Astrocyte (in vitro differentiated cells and primary cell): Measurements from ENCODE around the gene MCTP2. TPM values are rescaled to one million over a fixed set of nuclear protein-coding genes. Genes with fewer than 3 reads are reported as not detected.

ENCODE experiments used
- DNase-seq: peaks from one replicate; pipeline ENCODE4 v3.0.0-alpha.2; 2010; ENCODE audit warnings: low read depth
- FAIRE-seq: peaks from 2 replicates; lab custom pipeline; 2011; peaks lifted over from hg19 to GRCh38; lab: Jason Lieb, UNC
- H2AFZ ChIP-seq: 2 replicates; pipeline ENCODE4 v1.6.0; 2012; ENCODE audit warnings: low read depth, low read length, inconsistent platforms
- H3K27ac ChIP-seq: 2 replicates; pipeline ENCODE4 v1.5.1; 2011; ENCODE audit warnings: low read depth, low read length, inconsistent platforms
- H3K27me3 ChIP-seq: 2 replicates; pipeline ENCODE4 v1.6.0; 2011; ENCODE audit warnings: low read length, inconsistent platforms; ENCODE audit not compliant: insufficient read depth
- H3K36me3 ChIP-seq: 2 replicates; pipeline ENCODE4 v1.5.1; 2011; ENCODE audit warnings: low read length, inconsistent platforms; ENCODE audit not compliant: insufficient read depth
- H3K4me1 ChIP-seq: 2 replicates; pipeline ENCODE4 v1.5.1; 2011; ENCODE audit warnings: low read length, inconsistent platforms; ENCODE audit not compliant: insufficient read depth
- H3K4me2 ChIP-seq: 2 replicates; pipeline ENCODE4 v1.6.0; 2012; ENCODE audit warnings: low read length, inconsistent platforms
- H3K4me3 ChIP-seq: 2 replicates; pipeline ENCODE4 v1.5.1; 2011; ENCODE audit warnings: low read depth, mild to moderate bottlenecking, low read length, inconsistent platforms; ENCODE audit not compliant: insufficient read depth
- H3K79me2 ChIP-seq: 2 replicates; pipeline ENCODE4 v1.6.0; 2012; ENCODE audit warnings: mild to moderate bottlenecking, low read length, inconsistent platforms; ENCODE audit not compliant: insufficient read depth
- H3K9ac ChIP-seq: 2 replicates; pipeline ENCODE4 v1.6.0; 2012; ENCODE audit warnings: mild to moderate bottlenecking, low read length, inconsistent platforms
- H3K9me3 ChIP-seq: 2 replicates; pipeline ENCODE4 v1.5.1; 2012; ENCODE audit warnings: low read depth, mild to moderate bottlenecking, low read length, inconsistent platforms; ENCODE audit not compliant: insufficient read depth
- H4K20me1 ChIP-seq: 2 replicates; pipeline ENCODE4 v1.6.0; 2012; ENCODE audit warnings: low read length, inconsistent platforms; ENCODE audit not compliant: insufficient read depth
- H3K27ac Mint-ChIP-seq: one replicate; pipeline ENCODE4 v1.8.0; 2021; ENCODE audit warnings: mild to moderate bottlenecking, mixed read lengths; ENCODE audit not compliant: unreplicated experiment
- H3K27me3 Mint-ChIP-seq: one replicate; pipeline ENCODE4 v1.8.0; 2021; ENCODE audit warnings: low read depth, mixed read lengths; ENCODE audit not compliant: unreplicated experiment
- H3K36me3 Mint-ChIP-seq: one replicate; pipeline ENCODE4 v1.8.0; 2021; ENCODE audit warnings: low read depth, mixed read lengths; ENCODE audit not compliant: unreplicated experiment
- H3K4me1 Mint-ChIP-seq: one replicate; pipeline ENCODE4 v1.8.0; 2021; ENCODE audit warnings: low read depth, mixed read lengths; ENCODE audit not compliant: unreplicated experiment
- H3K4me3 Mint-ChIP-seq: one replicate; pipeline ENCODE4 v1.8.0; 2021; ENCODE audit warnings: mild to moderate bottlenecking, moderate library complexity, mixed read lengths; ENCODE audit not compliant: unreplicated experiment
- H3K9me3 Mint-ChIP-seq: one replicate; pipeline ENCODE4 v1.8.0; 2021; ENCODE audit warnings: mild to moderate bottlenecking, mixed read lengths; ENCODE audit not compliant: unreplicated experiment
- EZH2 ChIP-seq: IDR thresholded peaks from 2 replicates; pipeline ENCODE4 v1.6.1; 2012; ENCODE audit warnings: mild to moderate bottlenecking, low read length, inconsistent platforms; ENCODE audit not compliant: insufficient read depth
- total RNA-seq: library from RNA; stranded (reverse); gene quantifications from 2 replicates; pipeline ENCODE4 v1.2.1, GENCODE V29; 2021
- TF ChIP-seq, protein P1 (sequence below): IDR thresholded peaks from 2 replicates; pipeline ENCODE4 v1.5.1; 2011; ENCODE audit warnings: low read depth, mild to moderate bottlenecking, inconsistent platforms, low read length, moderate library complexity; ENCODE audit not compliant: insufficient read depth

The MCTP2 gene
- total RNA-seq, 1 donor from 2014 or later = 2.6 TPM

DNA sequence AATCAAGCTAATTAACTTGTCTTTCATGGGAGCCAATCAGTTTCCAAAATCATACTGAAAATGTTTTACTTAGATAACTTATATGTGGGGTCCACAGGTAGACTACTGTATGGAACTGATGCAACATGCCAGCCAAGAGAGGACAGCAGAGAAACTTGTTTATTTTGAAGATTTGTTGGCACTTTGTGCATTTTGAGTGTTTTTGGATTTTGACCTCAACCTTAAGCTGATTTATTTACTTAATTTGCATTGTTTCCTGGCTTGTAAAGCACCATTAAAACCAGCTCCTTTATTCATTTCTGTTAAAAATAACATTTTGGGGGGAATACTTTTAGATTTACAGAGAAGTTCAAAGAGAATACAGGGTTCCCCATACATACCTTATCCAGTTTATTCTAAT is 166.6 kb downstream of the MCTP2 start:
- no peaks in the 10 kb centered on the region for H4K20me1 ChIP-seq
- H3K9me3 Mint-ChIP-seq = no peaks in the 10 kb centered on the region
- no peaks in the 10 kb centered on the region for H3K79me2 ChIP-seq
- no peaks in the 10 kb centered on the region for H3K4me1 Mint-ChIP-seq
- H3K27me3 Mint-ChIP-seq = peaks cover 1% of the 10 kb centered on the region
- no peak for FAIRE-seq
- no peak overlapping the region for H3K4me3 ChIP-seq
- no peak overlapping the region for H2AFZ ChIP-seq
- no peaks in the 10 kb centered on the region for H3K36me3 ChIP-seq
- no peak for TF ChIP-seq EZH2
- TF ChIP-seq, protein P1, sequence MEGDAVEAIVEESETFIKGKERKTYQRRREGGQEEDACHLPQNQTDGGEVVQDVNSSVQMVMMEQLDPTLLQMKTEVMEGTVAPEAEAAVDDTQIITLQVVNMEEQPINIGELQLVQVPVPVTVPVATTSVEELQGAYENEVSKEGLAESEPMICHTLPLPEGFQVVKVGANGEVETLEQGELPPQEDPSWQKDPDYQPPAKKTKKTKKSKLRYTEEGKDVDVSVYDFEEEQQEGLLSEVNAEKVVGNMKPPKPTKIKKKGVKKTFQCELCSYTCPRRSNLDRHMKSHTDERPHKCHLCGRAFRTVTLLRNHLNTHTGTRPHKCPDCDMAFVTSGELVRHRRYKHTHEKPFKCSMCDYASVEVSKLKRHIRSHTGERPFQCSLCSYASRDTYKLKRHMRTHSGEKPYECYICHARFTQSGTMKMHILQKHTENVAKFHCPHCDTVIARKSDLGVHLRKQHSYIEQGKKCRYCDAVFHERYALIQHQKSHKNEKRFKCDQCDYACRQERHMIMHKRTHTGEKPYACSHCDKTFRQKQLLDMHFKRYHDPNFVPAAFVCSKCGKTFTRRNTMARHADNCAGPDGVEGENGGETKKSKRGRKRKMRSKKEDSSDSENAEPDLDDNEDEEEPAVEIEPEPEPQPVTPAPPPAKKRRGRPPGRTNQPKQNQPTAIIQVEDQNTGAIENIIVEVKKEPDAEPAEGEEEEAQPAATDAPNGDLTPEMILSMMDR = no peak
- H3K27me3 ChIP-seq = no peaks in the 10 kb centered on the region
- H3K27ac Mint-ChIP-seq = no peak overlapping the region
- no peaks in the 10 kb centered on the region for H3K4me1 ChIP-seq
- H3K4me3 Mint-ChIP-seq = no peak overlapping the region
- H3K4me2 ChIP-seq = no peak overlapping the region
- no peak for DNase-seq
- H3K9ac ChIP-seq = no peak overlapping the region
- no peaks in the 10 kb centered on the region for H3K9me3 ChIP-seq
- no peak overlapping the region for H3K27ac ChIP-seq
- no peaks in the 10 kb centered on the region for H3K36me3 Mint-ChIP-seq

DNA sequence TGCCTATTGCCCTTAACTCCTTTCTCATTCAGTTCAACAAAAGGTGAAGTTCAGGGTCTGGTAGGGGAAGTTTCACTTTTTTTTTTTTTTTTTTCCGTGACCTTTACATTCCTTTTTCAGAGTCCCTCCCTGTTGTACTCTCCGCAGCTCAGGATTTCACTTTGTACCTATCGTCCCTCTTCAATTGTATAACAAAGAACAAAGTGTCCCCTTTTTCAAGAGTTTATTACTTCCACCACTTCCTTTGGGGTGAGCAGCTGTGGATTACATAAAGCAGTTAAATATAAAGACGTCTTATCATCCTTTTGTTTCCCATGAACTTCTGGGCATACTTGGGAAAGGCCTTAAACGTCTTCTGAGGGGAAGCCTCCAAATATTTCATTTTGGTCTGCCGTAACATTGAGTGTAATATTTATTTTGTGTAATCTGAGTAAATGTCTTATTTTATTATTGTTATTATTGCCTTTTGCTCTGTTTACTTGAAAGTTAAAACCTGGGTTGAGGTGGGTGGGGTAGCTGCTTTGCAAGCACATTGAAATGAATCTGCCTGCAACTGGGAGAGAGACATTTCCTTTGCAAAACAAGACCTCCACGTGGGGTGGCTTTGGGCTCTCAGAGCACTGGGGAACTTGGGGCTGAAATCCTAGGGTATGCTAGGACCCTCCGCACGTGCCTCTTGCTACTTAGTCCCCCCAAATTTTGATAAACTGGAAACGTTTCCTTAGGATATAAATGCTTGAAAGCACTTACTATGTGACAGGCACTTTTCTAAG is 169.4 kb downstream of the MCTP2 start:
- no peaks in the 10 kb centered on the region for H3K9me3 ChIP-seq
- no peaks in the 10 kb centered on the region for H3K4me1 ChIP-seq
- no peaks in the 10 kb centered on the region for H3K27me3 ChIP-seq
- no peak overlapping the region for H3K9ac ChIP-seq
- peaks cover 4% of the 10 kb centered on the region for H3K4me1 Mint-ChIP-seq
- H2AFZ ChIP-seq = no peak overlapping the region
- H3K27me3 Mint-ChIP-seq = peaks cover 1% of the 10 kb centered on the region
- no peak overlapping the region for H3K4me3 Mint-ChIP-seq
- no peaks in the 10 kb centered on the region for H3K36me3 Mint-ChIP-seq
- H3K36me3 ChIP-seq = no peaks in the 10 kb centered on the region
- no peak overlapping the region for H3K4me2 ChIP-seq
- H3K27ac Mint-ChIP-seq = no peak overlapping the region
- DNase-seq = no peak
- no peak overlapping the region for H3K4me3 ChIP-seq
- TF ChIP-seq, protein P1 = no peak
- no peak for TF ChIP-seq EZH2
- no peak overlapping the region for H3K27ac ChIP-seq
- no peak for FAIRE-seq
- no peaks in the 10 kb centered on the region for H4K20me1 ChIP-seq
- no peaks in the 10 kb centered on the region for H3K9me3 Mint-ChIP-seq
- H3K79me2 ChIP-seq = no peaks in the 10 kb centered on the region

DNA sequence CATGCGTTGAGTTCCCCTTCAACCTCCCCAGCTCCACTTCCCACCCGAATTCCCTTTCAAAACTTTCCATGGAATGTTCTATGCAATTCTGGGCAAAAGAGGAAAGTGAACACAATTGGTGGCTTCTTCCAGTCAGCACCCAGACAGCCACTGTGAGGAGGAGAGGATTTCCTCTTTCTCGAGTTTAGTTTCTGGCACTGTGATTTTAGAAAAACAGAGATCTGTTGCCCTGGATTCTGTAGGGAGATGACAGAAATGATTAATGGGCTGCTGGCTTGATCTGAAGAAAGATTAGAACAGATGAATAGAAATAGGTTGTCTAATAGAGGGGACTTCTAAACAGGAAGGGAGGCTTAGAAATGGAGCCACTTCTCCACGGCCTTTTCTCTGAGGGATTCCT is 172.0 kb downstream of the MCTP2 start:
- no peak overlapping the region for H3K9ac ChIP-seq
- no peaks in the 10 kb centered on the region for H3K36me3 ChIP-seq
- no peaks in the 10 kb centered on the region for H3K4me1 ChIP-seq
- Mint-ChIP-seq H3K36me3 (no peaks in the 10 kb centered on the region), H3K4me1 (peaks cover 4% of the 10 kb centered on the region), H3K27ac (no peak overlapping the region), H3K27me3 (peaks cover 1% of the 10 kb centered on the region), H3K4me3 (no peak overlapping the region), H3K9me3 (no peaks in the 10 kb centered on the region)
- no peak overlapping the region for H3K27ac ChIP-seq
- no peak for TF ChIP-seq EZH2
- TF ChIP-seq, protein P1 = no peak
- DNase-seq = peak; percentile 0
- H4K20me1 ChIP-seq = no peaks in the 10 kb centered on the region
- FAIRE-seq = no peak
- no peaks in the 10 kb centered on the region for H3K9me3 ChIP-seq
- H2AFZ ChIP-seq = no peak overlapping the region
- H3K79me2 ChIP-seq = no peaks in the 10 kb centered on the region
- no peak overlapping the region for H3K4me3 ChIP-seq
- no peak overlapping the region for H3K4me2 ChIP-seq
- H3K27me3 ChIP-seq = no peaks in the 10 kb centered on the region
